Activated naive CD8-positive, alpha-beta T cell treated with anti-CD3 and anti-CD28 coated beads, Interleukin-2, amount 50 U/mL, for 24 hours (primary cell): ENCODE results near the gene ICA1.

Experiments
- ATAC-seq: fragments of 150-1000 bp; cut with Tn5 transposase; one replicate; pipeline ENCODE4 v1.10.0; 2021
- DNase-seq: peaks from one replicate; pipeline ENCODE4 v3.0.0; 2021
- H3K27ac Mint-ChIP-seq: one replicate; pipeline ENCODE4 v1.8.0; 2021; ENCODE audit warnings: mild to moderate bottlenecking, mixed read lengths
- H3K27me3 Mint-ChIP-seq: one replicate; pipeline ENCODE4 v1.8.0; 2021; ENCODE audit warnings: mixed read lengths
- H3K36me3 Mint-ChIP-seq: one replicate; pipeline ENCODE4 v1.8.0; 2021; ENCODE audit warnings: low read depth, mixed read lengths
- H3K4me1 Mint-ChIP-seq: one replicate; pipeline ENCODE4 v1.8.0; 2021; ENCODE audit warnings: mixed read lengths
- H3K4me3 Mint-ChIP-seq: one replicate; pipeline ENCODE4 v1.8.0; 2021; ENCODE audit warnings: mild to moderate bottlenecking, moderate library complexity, mixed read lengths
- H3K9me3 Mint-ChIP-seq: one replicate; pipeline ENCODE4 v1.8.0; 2021; ENCODE audit warnings: mixed read lengths

ICA1 gene

GRCh38 chr7:8155836-8156235 lies 106.1 kb downstream of the ICA1 start:
- ATAC-seq (no peak), DNase-seq (no peak)
- no peaks in the 10 kb centered on the region for H3K4me1 Mint-ChIP-seq
- no peaks in the 10 kb centered on the region for H3K36me3 Mint-ChIP-seq
- H3K4me3 Mint-ChIP-seq, result no peak overlapping the region
- H3K27me3 Mint-ChIP-seq, result no peaks in the 10 kb centered on the region
- H3K27ac Mint-ChIP-seq, result no peak overlapping the region
- H3K9me3 Mint-ChIP-seq, result peaks cover 14% of the 10 kb centered on the region

GRCh38 chr7:8154272-8154671 lies 107.7 kb downstream of the ICA1 start:
- Mint-ChIP-seq H3K27me3 (no peaks in the 10 kb centered on the region), H3K27ac (no peak overlapping the region)

GRCh38 chr7:8152489-8153192 lies 109.3 kb downstream of the ICA1 start:
- Mint-ChIP-seq H3K36me3 (no peaks in the 10 kb centered on the region), H3K27ac (no peak overlapping the region)

More at GRCh38 chr7:8154272-8154671, 107.7 kb downstream of the ICA1 start:
- DNase-seq (no peak), ATAC-seq (no peak)
- no peak overlapping the region for H3K4me3 Mint-ChIP-seq
- no peaks in the 10 kb centered on the region for H3K36me3 Mint-ChIP-seq
- peaks cover 14% of the 10 kb centered on the region for H3K9me3 Mint-ChIP-seq
- peaks cover 7% of the 10 kb centered on the region for H3K4me1 Mint-ChIP-seq

DNA sequence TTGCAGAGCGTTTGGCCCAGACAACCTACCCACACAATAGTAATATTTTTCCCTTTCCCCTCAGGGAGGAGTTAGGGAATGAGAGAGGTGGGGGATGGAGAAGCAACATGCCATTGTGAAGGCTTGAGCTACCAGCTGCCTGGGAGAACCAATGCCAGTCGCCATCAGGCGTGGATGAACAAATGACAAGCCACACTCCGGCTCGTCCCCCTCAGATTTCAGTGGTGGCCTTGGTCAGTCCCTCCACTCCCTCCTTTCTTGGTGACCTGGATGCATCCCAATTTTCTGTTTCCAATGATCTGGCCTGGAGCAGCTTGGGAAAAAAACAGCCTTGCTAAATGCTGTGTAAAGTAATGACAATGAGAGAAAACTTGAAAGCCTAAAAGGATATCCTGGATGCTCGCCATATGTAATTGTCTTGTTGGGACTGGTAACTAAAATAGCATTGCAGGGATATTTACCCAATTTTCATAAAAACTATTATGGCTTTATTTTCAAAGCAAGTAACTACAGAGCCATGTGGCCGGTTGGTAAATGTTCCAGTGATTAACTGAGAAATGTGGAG lies 110.7 kb downstream of the ICA1 start:
- H3K4me3 Mint-ChIP-seq, result no peak overlapping the region
- H3K27me3 Mint-ChIP-seq, result no peaks in the 10 kb centered on the region
- ATAC-seq (no peak), DNase-seq (no peak)
- H3K27ac Mint-ChIP-seq, result no peak overlapping the region
- H3K4me1 Mint-ChIP-seq, result peaks cover 17% of the 10 kb centered on the region
- no peaks in the 10 kb centered on the region for H3K36me3 Mint-ChIP-seq
- H3K9me3 Mint-ChIP-seq, result peaks cover 14% of the 10 kb centered on the region

More at GRCh38 chr7:8152489-8153192, 109.3 kb downstream of the ICA1 start:
- peaks cover 17% of the 10 kb centered on the region for H3K4me1 Mint-ChIP-seq
- peaks cover 14% of the 10 kb centered on the region for H3K9me3 Mint-ChIP-seq
- no peak for DNase-seq
- H3K4me3 Mint-ChIP-seq, result peak overlapping the region; percentile 1
- ATAC-seq, result peak; percentile 20
- no peaks in the 10 kb centered on the region for H3K27me3 Mint-ChIP-seq

DNA sequence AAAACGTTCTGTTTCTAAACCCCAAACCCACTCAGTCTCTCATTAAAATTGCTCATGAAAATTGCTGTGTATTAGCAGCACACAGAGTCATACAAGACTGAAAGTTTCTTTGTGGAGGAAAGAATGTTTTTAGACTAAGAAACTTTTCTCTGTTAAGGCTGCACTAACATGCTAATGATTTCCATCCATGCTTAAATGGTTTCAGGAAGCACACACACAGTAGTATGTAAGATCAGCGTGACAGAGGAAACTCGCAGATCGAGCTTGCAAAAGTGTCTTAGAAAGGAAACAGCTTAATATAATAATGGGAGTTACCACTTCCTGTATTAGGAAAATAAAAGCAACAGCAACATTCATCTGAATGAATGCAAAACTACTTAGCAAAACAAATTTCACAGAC lies 112.7 kb downstream of the ICA1 start:
- no peak for DNase-seq
- Mint-ChIP-seq H3K4me3 (no peak overlapping the region), H3K4me1 (peaks cover 17% of the 10 kb centered on the region), H3K9me3 (peaks cover 14% of the 10 kb centered on the region), H3K27ac (no peak overlapping the region), H3K27me3 (no peaks in the 10 kb centered on the region), H3K36me3 (no peaks in the 10 kb centered on the region)
- ATAC-seq, result no peak

GRCh38 chr7:8147760-8148463 lies 114.1 kb downstream of the ICA1 start:
- no peak overlapping the region for H3K27ac Mint-ChIP-seq
- no peak for ATAC-seq

GRCh38 chr7:8146788-8147413 lies 115.1 kb downstream of the ICA1 start:
- Mint-ChIP-seq H3K27me3 (no peaks in the 10 kb centered on the region), H3K4me1 (peaks cover 30% of the 10 kb centered on the region), H3K36me3 (no peaks in the 10 kb centered on the region), H3K9me3 (peaks cover 7% of the 10 kb centered on the region), H3K27ac (no peak overlapping the region), H3K4me3 (no peak overlapping the region)
- DNase-seq (no peak), ATAC-seq (no peak)

More at GRCh38 chr7:8147760-8148463, 114.1 kb downstream of the ICA1 start:
- H3K4me3 Mint-ChIP-seq, result no peak overlapping the region
- no peaks in the 10 kb centered on the region for H3K36me3 Mint-ChIP-seq
- H3K27me3 Mint-ChIP-seq, result no peaks in the 10 kb centered on the region
- peaks cover 29% of the 10 kb centered on the region for H3K4me1 Mint-ChIP-seq
- DNase-seq, result no peak
- peaks cover 9% of the 10 kb centered on the region for H3K9me3 Mint-ChIP-seq

DNA sequence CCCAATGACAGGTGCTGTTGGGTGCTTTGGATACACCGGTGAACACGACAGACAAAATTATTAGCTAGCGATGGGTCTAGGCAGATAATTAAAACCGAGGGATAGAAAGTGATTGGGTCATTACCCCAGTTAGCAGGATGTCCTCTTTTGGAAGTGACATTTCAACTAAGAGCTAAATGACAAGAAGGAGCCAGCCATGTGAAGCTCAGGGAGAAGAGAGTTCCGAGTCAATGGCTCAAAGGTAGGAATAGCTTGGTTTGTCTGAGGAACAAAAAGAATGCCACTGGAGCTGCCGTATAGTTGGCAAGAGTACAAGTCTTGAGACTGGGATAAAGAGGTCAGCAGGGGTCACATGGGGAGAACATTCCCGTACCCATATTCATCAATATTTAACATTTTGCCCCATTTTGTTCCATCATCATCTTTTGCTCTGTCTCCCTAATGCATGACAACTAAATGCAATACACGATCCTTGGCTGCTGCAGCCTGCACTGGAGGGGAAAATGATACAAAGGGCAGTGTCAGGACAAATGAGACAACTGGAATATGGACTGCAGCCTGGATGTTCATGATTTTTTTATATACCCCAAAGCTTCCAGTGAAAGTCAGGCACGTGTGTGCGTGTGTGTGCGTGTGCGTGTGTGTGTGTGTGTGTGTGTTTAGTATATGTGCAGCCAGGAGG lies 115.7 kb downstream of the ICA1 start:
- Mint-ChIP-seq H3K4me1 (peaks cover 30% of the 10 kb centered on the region), H3K27ac (no peak overlapping the region), H3K36me3 (no peaks in the 10 kb centered on the region), H3K27me3 (no peaks in the 10 kb centered on the region), H3K4me3 (no peak overlapping the region), H3K9me3 (peaks cover under 1% of the 10 kb centered on the region)
- no peak for ATAC-seq
- DNase-seq, result no peak

- no peaks in the 10 kb centered on the region for H3K27me3 Mint-ChIP-seq
- H3K36me3 Mint-ChIP-seq, result no peaks in the 10 kb centered on the region
- no peak overlapping the region for H3K4me3 Mint-ChIP-seq
- peaks cover 28% of the 10 kb centered on the region for H3K4me1 Mint-ChIP-seq
- no peaks in the 10 kb centered on the region for H3K9me3 Mint-ChIP-seq
- ATAC-seq, result no peak
- DNase-seq, result no peak
- no peak overlapping the region for H3K27ac Mint-ChIP-seq
These were observed 117.1 kb downstream of the ICA1 start for GRCh38 chr7:8144856-8145255.

GRCh38 chr7:8143151-8143874 lies 118.7 kb downstream of the ICA1 start:
- Mint-ChIP-seq H3K27ac (no peak overlapping the region), H3K9me3 (no peaks in the 10 kb centered on the region), H3K36me3 (no peaks in the 10 kb centered on the region), H3K4me3 (no peak overlapping the region), H3K4me1 (peaks cover 13% of the 10 kb centered on the region), H3K27me3 (no peaks in the 10 kb centered on the region)
- DNase-seq, result no peak
- ATAC-seq, result peak; percentile 68

DNA sequence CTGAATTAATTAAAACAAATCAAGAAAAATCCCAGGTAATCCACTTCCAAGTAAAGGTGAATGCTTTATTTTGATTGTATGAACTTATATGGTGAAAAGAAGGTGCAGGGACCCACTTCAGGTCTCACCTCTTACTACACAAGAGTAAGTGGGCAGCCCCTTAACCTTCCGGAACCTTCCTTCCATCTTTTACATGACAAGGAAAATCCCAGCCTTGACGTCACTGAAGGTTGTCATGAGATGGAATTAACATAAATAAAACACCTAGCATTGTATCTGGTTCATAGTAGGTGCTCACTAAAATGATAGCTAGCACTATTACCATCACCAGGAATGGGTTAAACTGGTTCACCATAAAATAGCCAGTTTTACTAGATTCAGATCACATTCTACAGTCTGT lies 119.5 kb downstream of the ICA1 start:
- Mint-ChIP-seq H3K36me3 (no peaks in the 10 kb centered on the region), H3K4me3 (no peak overlapping the region), H3K4me1 (peaks cover 13% of the 10 kb centered on the region), H3K9me3 (no peaks in the 10 kb centered on the region), H3K27ac (no peak overlapping the region), H3K27me3 (no peaks in the 10 kb centered on the region)
- no peak for DNase-seq
- no peak for ATAC-seq

- Mint-ChIP-seq H3K27me3 (no peaks in the 10 kb centered on the region), H3K9me3 (no peaks in the 10 kb centered on the region), H3K27ac (no peak overlapping the region), H3K36me3 (no peaks in the 10 kb centered on the region), H3K4me1 (peaks cover 13% of the 10 kb centered on the region), H3K4me3 (no peak overlapping the region)
- DNase-seq (no peak), ATAC-seq (peak; percentile 24)
These were observed 120.9 kb downstream of the ICA1 start for GRCh38 chr7:8141070-8141469.

- no peaks in the 10 kb centered on the region for H3K27me3 Mint-ChIP-seq
- no peak overlapping the region for H3K4me3 Mint-ChIP-seq
- no peaks in the 10 kb centered on the region for H3K36me3 Mint-ChIP-seq
- H3K4me1 Mint-ChIP-seq, result peaks cover 48% of the 10 kb centered on the region
- ATAC-seq (no peak), DNase-seq (no peak)
- no peak overlapping the region for H3K27ac Mint-ChIP-seq
- no peaks in the 10 kb centered on the region for H3K9me3 Mint-ChIP-seq
These were observed 125.8 kb downstream of the ICA1 start for GRCh38 chr7:8136051-8136730.
